Measurements from ENCODE around the gene OBP2A. TPM values are rescaled to one million over a fixed set of nuclear protein-coding genes. Genes with fewer than 3 reads are reported as not detected.

OBP2A gene
- total and polyA plus RNA-seq, 2 donors (not counting 1 experiment from before 2014, with no cell fraction given): not detected

DNA sequence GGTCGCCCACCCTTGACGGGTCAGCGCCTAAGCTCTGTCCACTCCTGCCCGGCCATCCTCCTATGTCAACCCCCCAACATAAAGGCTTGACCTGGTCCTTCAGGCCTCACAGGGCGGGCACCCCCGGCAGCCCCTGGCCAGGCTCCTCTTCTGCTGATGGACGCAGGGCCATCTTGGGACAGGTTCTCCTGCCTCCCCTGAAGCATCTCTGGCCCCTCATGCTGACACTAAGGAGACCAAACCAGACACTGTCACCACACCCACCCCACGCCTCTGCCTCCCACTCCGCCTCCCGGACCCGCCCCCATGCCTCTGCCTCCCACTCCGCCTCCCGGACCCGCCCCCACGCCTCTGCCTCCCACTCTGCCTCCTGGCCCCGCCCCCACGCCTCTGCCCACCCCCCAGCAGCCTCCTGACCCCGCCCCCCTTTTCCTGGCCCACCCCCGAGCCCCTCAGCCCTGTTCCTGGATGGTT lies 6.8 kb downstream of the OBP2A start:
- no peaks in the 10 kb centered on the region for H3K79me2 ChIP-seq (ENCODE audit: control insufficient read depth, insufficient read depth, low read length)
- no peak overlapping the region for H2AFZ ChIP-seq (ENCODE audit: low read length)
- H3K9ac ChIP-seq (ENCODE audit: insufficient read depth, low read length): no peak overlapping the region
- DNase-seq (ENCODE audit: low read depth in 2 of 2): no peak
- no peaks in the 10 kb centered on the region for H3K36me3 ChIP-seq (ENCODE audit: control insufficient read depth, insufficient read depth, low read length)
- no peak overlapping the region for H3K4me3 ChIP-seq (replicated peaks in 1 of 4; ENCODE audit: control extremely low read depth in 1 of 4, insufficient read depth in 1 of 4, low read depth in 3 of 4, low read length in 4 of 4)
- no peaks in the 10 kb centered on the region for H3K27me3 ChIP-seq (ENCODE audit: control insufficient read depth, insufficient read depth, low read length)
- no peaks in the 10 kb centered on the region for H3K9me3 ChIP-seq (ENCODE audit: control insufficient read depth, insufficient read depth, low read depth, low read length)
- no peaks in the 10 kb centered on the region for H3K4me1 ChIP-seq (ENCODE audit: control insufficient read depth, extremely low read depth, insufficient read depth, low read length)
- no peak for TF ChIP-seq EZH2 (IDR thresholded peaks at IDR 0.05; ENCODE audit: low read length, missing control alignments)
- TF ChIP-seq, protein P1, sequence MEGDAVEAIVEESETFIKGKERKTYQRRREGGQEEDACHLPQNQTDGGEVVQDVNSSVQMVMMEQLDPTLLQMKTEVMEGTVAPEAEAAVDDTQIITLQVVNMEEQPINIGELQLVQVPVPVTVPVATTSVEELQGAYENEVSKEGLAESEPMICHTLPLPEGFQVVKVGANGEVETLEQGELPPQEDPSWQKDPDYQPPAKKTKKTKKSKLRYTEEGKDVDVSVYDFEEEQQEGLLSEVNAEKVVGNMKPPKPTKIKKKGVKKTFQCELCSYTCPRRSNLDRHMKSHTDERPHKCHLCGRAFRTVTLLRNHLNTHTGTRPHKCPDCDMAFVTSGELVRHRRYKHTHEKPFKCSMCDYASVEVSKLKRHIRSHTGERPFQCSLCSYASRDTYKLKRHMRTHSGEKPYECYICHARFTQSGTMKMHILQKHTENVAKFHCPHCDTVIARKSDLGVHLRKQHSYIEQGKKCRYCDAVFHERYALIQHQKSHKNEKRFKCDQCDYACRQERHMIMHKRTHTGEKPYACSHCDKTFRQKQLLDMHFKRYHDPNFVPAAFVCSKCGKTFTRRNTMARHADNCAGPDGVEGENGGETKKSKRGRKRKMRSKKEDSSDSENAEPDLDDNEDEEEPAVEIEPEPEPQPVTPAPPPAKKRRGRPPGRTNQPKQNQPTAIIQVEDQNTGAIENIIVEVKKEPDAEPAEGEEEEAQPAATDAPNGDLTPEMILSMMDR (conservative IDR thresholded peaks at IDR 0.05 in 1 of 2, IDR thresholded peaks at IDR 0.05 in 1 of 2; ENCODE audit: low read depth in 1 of 2, low read length in 2 of 2): no peak
- no peaks in the 10 kb centered on the region for H4K20me1 ChIP-seq (ENCODE audit: control insufficient read depth, extremely low read depth, insufficient read depth, low read length)
- no peak overlapping the region for H3K4me2 ChIP-seq (ENCODE audit: extremely low read depth, insufficient read depth, low read length)
- H3K27ac ChIP-seq (ENCODE audit: insufficient read depth, low read length): no peak overlapping the region

- Histone ChIP-seq H3K36me3 (ENCODE audit: control insufficient read depth, insufficient read depth, low read length) (no peaks in the 10 kb centered on the region), H3K4me2 (ENCODE audit: extremely low read depth, insufficient read depth, low read length) (no peak overlapping the region), H3K27ac (ENCODE audit: insufficient read depth, low read length) (no peak overlapping the region), H2AFZ (ENCODE audit: low read length) (no peak overlapping the region), H4K20me1 (ENCODE audit: control insufficient read depth, extremely low read depth, insufficient read depth, low read length) (no peaks in the 10 kb centered on the region), H3K9me3 (ENCODE audit: control insufficient read depth, insufficient read depth, low read depth, low read length) (no peaks in the 10 kb centered on the region), H3K4me1 (ENCODE audit: control insufficient read depth, extremely low read depth, insufficient read depth, low read length) (no peaks in the 10 kb centered on the region), H3K27me3 (ENCODE audit: control insufficient read depth, insufficient read depth, low read length) (no peaks in the 10 kb centered on the region), H3K79me2 (ENCODE audit: control insufficient read depth, insufficient read depth, low read length) (no peaks in the 10 kb centered on the region), H3K9ac (ENCODE audit: insufficient read depth, low read length) (no peak overlapping the region), H3K4me3 (replicated peaks in 1 of 4; ENCODE audit: control extremely low read depth in 1 of 4, insufficient read depth in 1 of 4, low read depth in 3 of 4, low read length in 4 of 4) (no peak overlapping the region)
- DNase-seq (ENCODE audit: low read depth in 2 of 2): no peak
- TF ChIP-seq, protein P1 (conservative IDR thresholded peaks at IDR 0.05 in 1 of 2, IDR thresholded peaks at IDR 0.05 in 1 of 2; ENCODE audit: low read depth in 1 of 2, low read length in 2 of 2): no peak
- TF ChIP-seq EZH2 (IDR thresholded peaks at IDR 0.05; ENCODE audit: low read length, missing control alignments): no peak
Measured at GRCh38 chr9:135554718-135555117, 8.8 kb downstream of the OBP2A start.

DNA sequence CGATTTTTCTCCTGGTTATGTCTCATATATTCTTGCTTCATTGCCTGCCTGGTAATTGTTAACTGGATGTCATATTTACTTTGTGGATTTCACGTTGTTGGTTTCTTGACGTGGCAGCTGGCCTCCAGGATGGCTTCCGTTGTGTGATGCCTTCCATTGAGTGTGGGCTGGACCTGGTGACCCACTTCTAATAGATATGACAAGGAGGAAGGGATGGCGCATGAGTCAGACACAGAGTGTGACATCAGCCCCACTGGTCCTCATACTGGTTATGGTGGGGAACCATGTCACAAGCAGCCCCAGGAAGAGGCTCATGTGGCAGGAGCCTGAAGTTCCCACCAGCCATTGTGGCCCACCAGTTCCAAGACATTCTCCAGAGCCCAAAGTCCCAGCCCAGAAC lies 9.3 kb downstream of the OBP2A start:
- DNase-seq (ENCODE audit: low read depth in 2 of 2): no peak

More for the DNA sequence above, 9.3 kb downstream of the OBP2A start:
- no peak for TF ChIP-seq EZH2 (IDR thresholded peaks at IDR 0.05; ENCODE audit: low read length, missing control alignments)
- TF ChIP-seq, protein P1 (conservative IDR thresholded peaks at IDR 0.05 in 1 of 2, IDR thresholded peaks at IDR 0.05 in 1 of 2; ENCODE audit: low read depth in 1 of 2, low read length in 2 of 2): no peak
- Histone ChIP-seq H2AFZ (ENCODE audit: low read length) (no peak overlapping the region), H3K79me2 (ENCODE audit: control insufficient read depth, insufficient read depth, low read length) (no peaks in the 10 kb centered on the region), H3K9ac (ENCODE audit: insufficient read depth, low read length) (no peak overlapping the region), H3K4me3 (replicated peaks in 1 of 4; ENCODE audit: control extremely low read depth in 1 of 4, insufficient read depth in 1 of 4, low read depth in 3 of 4, low read length in 4 of 4) (no peak overlapping the region), H3K27ac (ENCODE audit: insufficient read depth, low read length) (no peak overlapping the region), H3K27me3 (ENCODE audit: control insufficient read depth, insufficient read depth, low read length) (no peaks in the 10 kb centered on the region), H3K9me3 (ENCODE audit: control insufficient read depth, insufficient read depth, low read depth, low read length) (no peaks in the 10 kb centered on the region), H3K36me3 (ENCODE audit: control insufficient read depth, insufficient read depth, low read length) (no peaks in the 10 kb centered on the region), H3K4me2 (ENCODE audit: extremely low read depth, insufficient read depth, low read length) (no peak overlapping the region), H3K4me1 (ENCODE audit: control insufficient read depth, extremely low read depth, insufficient read depth, low read length) (no peaks in the 10 kb centered on the region), H4K20me1 (ENCODE audit: control insufficient read depth, extremely low read depth, insufficient read depth, low read length) (no peaks in the 10 kb centered on the region)

All from fibroblast of lung (primary cell).